Calu3 (cell line): ENCODE data around the gene B4GALNT3. TPM values are rescaled to one million over a fixed set of nuclear protein-coding genes. Genes with fewer than 3 reads are reported as not detected.

Experiments
- BruUV-seq: library from RNA; stranded (reverse); fragments of 400-500 nt; replicated peaks from 2 replicates; lab custom pipeline; 2021; lab: Mats Ljungman, UMichigan
- CTCF ChIA-PET: fragments of 300-600 bp; sonication (Branson Sonifier 250); formaldehyde crosslinking; loops from one replicate; lab custom pipeline; 2022; ENCODE audit warnings: antibody characterized with exemption; lab: Charles Lee
- DNase-seq: peaks from one replicate; pipeline ENCODE4 v3.0.0; 2022
- H3K27ac Mint-ChIP-seq: one replicate; pipeline ENCODE4 v1.8.0; 2022; ENCODE audit warnings: mixed read lengths; ENCODE audit not compliant: unreplicated experiment
- H3K27me3 Mint-ChIP-seq: one replicate; pipeline ENCODE4 v1.8.0; 2022; ENCODE audit warnings: mixed read lengths; ENCODE audit not compliant: unreplicated experiment
- H3K36me3 Mint-ChIP-seq: one replicate; pipeline ENCODE4 v1.8.0; 2022; ENCODE audit warnings: mild to moderate bottlenecking, moderate library complexity, mixed read lengths; ENCODE audit not compliant: insufficient read depth, unreplicated experiment
- H3K4me1 Mint-ChIP-seq: one replicate; pipeline ENCODE4 v1.8.0; 2022; ENCODE audit warnings: mild to moderate bottlenecking, low read depth, mixed read lengths; ENCODE audit not compliant: unreplicated experiment
- H3K4me3 Mint-ChIP-seq: one replicate; pipeline ENCODE4 v1.8.0; 2022; ENCODE audit warnings: mild to moderate bottlenecking, low read depth, moderate library complexity, mixed read lengths; ENCODE audit not compliant: unreplicated experiment
- H3K9me3 Mint-ChIP-seq: one replicate; pipeline ENCODE4 v1.8.0; 2022; ENCODE audit warnings: low read depth, mixed read lengths; ENCODE audit not compliant: unreplicated experiment
- CTCF ChIP-seq: fragments of 200-600 bp; IDR thresholded peaks from one replicate; pipeline ENCODE4 v1.8.0; 2022; ENCODE audit warnings: antibody characterized with exemption; ENCODE audit not compliant: unreplicated experiment
- intact Hi-C: fragments of 100-400 bp; cut with micrococcal nuclease; formaldehyde crosslinking; loops from one replicate; pipeline ENCODE4 v1.10.0; 2022; ENCODE audit not compliant: unreplicated experiment
- total RNA-seq: library from RNA; stranded (reverse); gene quantifications from 2 replicates; pipeline ENCODE4 v1.2.3, GENCODE V29; 2022

Gene B4GALNT3
- total RNA-seq, 1 experiment from 2014 or later, result 19.3 TPM

GRCh38 chr12:484096-484495 lies 24.4 kb downstream of the B4GALNT3 start:
- H3K36me3 Mint-ChIP-seq, result peaks cover 5% of the 10 kb centered on the region
- BruUV-seq, result no TSS peak
- H3K27ac Mint-ChIP-seq, result no peak overlapping the region
- CTCF ChIA-PET, result interaction anchor here (1.3 to 1.4 kb wide), 2 partner anchors 12 to 19 kb away, joined by 3 read pairs; no protein-coding TSS in a partner anchor
- no peak for DNase-seq
- no peak for TF ChIP-seq CTCF
- H3K9me3 Mint-ChIP-seq, result peaks cover 1% of the 10 kb centered on the region
- intact Hi-C loops, result no loop called here
- peaks cover 30% of the 10 kb centered on the region for H3K4me1 Mint-ChIP-seq
- H3K4me3 Mint-ChIP-seq, result no peak overlapping the region
- H3K27me3 Mint-ChIP-seq, result peaks cover 42% of the 10 kb centered on the region

- H3K9me3 Mint-ChIP-seq, result peaks cover 5% of the 10 kb centered on the region
- H3K4me1 Mint-ChIP-seq, result peaks cover 27% of the 10 kb centered on the region
- CTCF ChIA-PET, result no interaction called here
- intact Hi-C loops, result no loop called here
- no peaks in the 10 kb centered on the region for H3K27me3 Mint-ChIP-seq
- no TSS peak for BruUV-seq
- H3K4me3 Mint-ChIP-seq, result no peak overlapping the region
- H3K36me3 Mint-ChIP-seq, result peaks cover 5% of the 10 kb centered on the region
- H3K27ac Mint-ChIP-seq, result no peak overlapping the region
- no peak for DNase-seq
- TF ChIP-seq CTCF, result no peak
Measured at GRCh38 chr12:490260-490659, 30.5 kb downstream of the B4GALNT3 start.

- Mint-ChIP-seq H3K4me1 (peaks cover 19% of the 10 kb centered on the region), H3K4me3 (no peak overlapping the region), H3K36me3 (no peaks in the 10 kb centered on the region), H3K9me3 (peaks cover 2% of the 10 kb centered on the region), H3K27me3 (no peaks in the 10 kb centered on the region), H3K27ac (no peak overlapping the region)
- no peak for TF ChIP-seq CTCF
- BruUV-seq, result no TSS peak
- intact Hi-C loops, result no loop called here
- CTCF ChIA-PET, result interaction anchor here (0.8 to 1.2 kb wide), 3 partner anchors 11 to 42 kb away, joined by 3 to 4 read pairs (median 3); no protein-coding TSS in a partner anchor
- DNase-seq, result no peak
Measured at GRCh38 chr12:495466-495865, 35.7 kb downstream of the B4GALNT3 start.

- H3K27ac Mint-ChIP-seq, result no peak overlapping the region
- no peaks in the 10 kb centered on the region for H3K27me3 Mint-ChIP-seq
- no peak for DNase-seq
- no peaks in the 10 kb centered on the region for H3K9me3 Mint-ChIP-seq
- peaks cover 24% of the 10 kb centered on the region for H3K4me1 Mint-ChIP-seq
- no peak overlapping the region for H3K4me3 Mint-ChIP-seq
- TF ChIP-seq CTCF, result no peak
- H3K36me3 Mint-ChIP-seq, result no peaks in the 10 kb centered on the region
- BruUV-seq, result no TSS peak
- CTCF ChIA-PET, result interaction anchor here (1.2 kb wide), 1 partner anchor 13 kb away, joined by 3 read pairs; no protein-coding TSS in a partner anchor
- intact Hi-C loops, result no loop called here
Measured at GRCh38 chr12:496736-497135, 37.0 kb downstream of the B4GALNT3 start.
